Motor neuron (in vitro differentiated cells): ENCODE results near the gene TBC1D2B. TPM values are rescaled to one million over a fixed set of nuclear protein-coding genes. Genes with fewer than 3 reads are reported as not detected.

Experiments
- ATAC-seq, 8 experiments: fragments of 200-7000 bp; cut with Tn5 transposase; replicated peaks in 6 of 8; 2 replicates each; pipeline ENCODE4 v1.8.0; 2021; ENCODE audit warnings: mild to moderate bottlenecking in 8 of 8, moderate library complexity in 8 of 8
- H3K27ac ChIP-seq, 2 donors: fragments of 250-450 bp; sonication (Bioruptor Pico); 2 replicates each; pipeline ENCODE4 v1.9.0; 2021; ENCODE audit warnings: antibody characterized with exemption in 2 of 2, mild to moderate bottlenecking in 2 of 2, moderate library complexity in 1 of 2
- H3K4me1 ChIP-seq, 2 donors: fragments of 250-450 bp; sonication (Bioruptor Pico); replicated peaks in 1 of 2; 2 replicates each; pipeline ENCODE4 v1.6.1; 2021; ENCODE audit warnings: antibody characterized with exemption in 2 of 2, mild to moderate bottlenecking in 2 of 2, moderate library complexity in 1 of 2
- H3K4me3 ChIP-seq, 5 donors: fragments of 250-450 bp; sonication (Bioruptor Pico); 2 replicates each; pipeline ENCODE4 v1.9.0; 2021; ENCODE audit warnings: antibody characterized with exemption in 5 of 5, mild to moderate bottlenecking in 5 of 5, moderate library complexity in 4 of 5
- WGBS, 10 experiments: fragments of 450-650 bp; shearing (Covaris generic); methylation state at CpG; one replicate each; pipeline ENCODE4 v1.0.0; 2022; 5-methylcytosine and 5-hydroxymethylcytosine counted together
- in situ Hi-C, 9 experiments: fragments of 400-800 bp; cut with MboI; loops; one replicate each; pipeline ENCODE4 v1.15.0; 2021; ENCODE audit warnings: low sequenced_read_pairs in 9 of 9, low pct_unique_long_range_greater_than_20kb in 2 of 9; ENCODE audit not compliant: unreplicated experiment in 9 of 9
- total RNA-seq, 8 experiments: library from RNA; unstranded; fragments of 300-600 nt; gene quantifications; 2 replicates each; pipeline versions ENCODE4 v1.2.3 to v1.2.4, GENCODE V29; 2022

The TBC1D2B gene
- total RNA-seq, 8 experiments from 2014 or later, result 7.0 to 44.5 (median 16.0) TPM

GRCh38 chr15:78041946-78042345 is 35.6 kb downstream of the TBC1D2B start:
- ATAC-seq, result no peak
- no peaks in the 10 kb centered on the region for H3K4me1 ChIP-seq
- in situ Hi-C loops, result no loop called here
- no peak overlapping the region for H3K4me3 ChIP-seq
- 75 to 88% (median 86%) methylated on average over 1 to 2 of the region's 3 CpGs; no CpG with 5 or more reads in 4 of the 10 experiments for WGBS, 10 experiments
- H3K27ac ChIP-seq, result no peak overlapping the region

- 27 to 100% (median 75%) methylated on average over 1 of the region's 1 CpG; no CpG with 5 or more reads in 1 of the 10 experiments for WGBS, 10 experiments
- ATAC-seq, result no peak
- H3K4me1 ChIP-seq, result no peaks in the 10 kb centered on the region
- no peak overlapping the region for H3K4me3 ChIP-seq
- in situ Hi-C loops, result no loop called here
- no peak overlapping the region for H3K27ac ChIP-seq
Observed at GRCh38 chr15:78040653-78041244, 36.8 kb downstream of the TBC1D2B start.

GRCh38 chr15:78038585-78039247 is 38.8 kb downstream of the TBC1D2B start:
- H3K4me1 ChIP-seq, result no peaks in the 10 kb centered on the region
- no peak overlapping the region for H3K27ac ChIP-seq
- no peak for ATAC-seq
- in situ Hi-C loops, result no loop called here
- WGBS, 10 experiments, result 70 to 100% (median 95%) methylated on average over 1 to 4 of the region's 8 CpGs; no CpG with 5 or more reads in 2 of the 10 experiments
- H3K4me3 ChIP-seq, result no peak overlapping the region

GRCh38 chr15:78037779-78038305 is 39.7 kb downstream of the TBC1D2B start:
- Histone ChIP-seq H3K4me3 (no peak overlapping the region), H3K27ac (no peak overlapping the region), H3K4me1 (no peaks in the 10 kb centered on the region)
- no peak for ATAC-seq
- 20 to 90% (median 70%) methylated on average over 1 to 3 of the region's 4 CpGs; no CpG with 5 or more reads in 2 of the 10 experiments for WGBS, 10 experiments
- in situ Hi-C loops, result no loop called here

- Histone ChIP-seq H3K4me3 (no peak overlapping the region), H3K4me1 (no peaks in the 10 kb centered on the region), H3K27ac (no peak overlapping the region)
- ATAC-seq, result no peak
- in situ Hi-C loops, result no loop called here
- WGBS, 10 experiments, result 50 to 100% (median 80%) methylated on average over 2 to 4 of the region's 7 CpGs; no CpG with 5 or more reads in 5 of the 10 experiments
Observed at GRCh38 chr15:78037328-78037727, 40.2 kb downstream of the TBC1D2B start.

- WGBS, 10 experiments, result 80 to 100% (median 97%) methylated on average over 1 to 6 of the region's 6 CpGs; no CpG with 5 or more reads in 3 of the 10 experiments
- in situ Hi-C loops, result no loop called here
- no peak overlapping the region for H3K4me3 ChIP-seq
- no peaks in the 10 kb centered on the region for H3K4me1 ChIP-seq
- H3K27ac ChIP-seq, result no peak overlapping the region
- no peak for ATAC-seq
Observed at GRCh38 chr15:78035861-78036476, 41.5 kb downstream of the TBC1D2B start.

GRCh38 chr15:78035321-78035751 is 42.2 kb downstream of the TBC1D2B start:
- WGBS, 10 experiments, result 38 to 100% (median 67%) methylated on average over 1 to 3 of the region's 4 CpGs; no CpG with 5 or more reads in 3 of the 10 experiments
- Histone ChIP-seq H3K4me3 (no peak overlapping the region), H3K27ac (no peak overlapping the region), H3K4me1 (no peaks in the 10 kb centered on the region)
- in situ Hi-C loops, result no loop called here
- ATAC-seq, result peak in 1 of 8 experiments; percentile 23

GRCh38 chr15:78034495-78035191 is 42.9 kb downstream of the TBC1D2B start:
- H3K4me3 ChIP-seq, result no peak overlapping the region

GRCh38 chr15:78033864-78034263 is 43.6 kb downstream of the TBC1D2B start:
- WGBS, 10 experiments, result 62 to 93% (median 85%) methylated on average over 1 to 6 of the region's 6 CpGs; no CpG with 5 or more reads in 1 of the 10 experiments
- Histone ChIP-seq H3K27ac (no peak overlapping the region), H3K4me1 (no peaks in the 10 kb centered on the region), H3K4me3 (no peak overlapping the region)
- in situ Hi-C loops, result no loop called here
- ATAC-seq, result peak in 1 of 8 experiments; percentile 18

More at GRCh38 chr15:78034495-78035191, 42.9 kb downstream of the TBC1D2B start:
- WGBS, 10 experiments, result 38 to 100% (median 70%) methylated on average over 1 to 6 of the region's 13 CpGs
- H3K27ac ChIP-seq, result no peak overlapping the region
- in situ Hi-C loops, result no loop called here
- H3K4me1 ChIP-seq, result no peaks in the 10 kb centered on the region
- peak in 1 of 8 experiments; percentile 23 for ATAC-seq

- H3K27ac ChIP-seq, result no peak overlapping the region
- WGBS, 10 experiments, result 79 to 100% (median 89%) methylated on average over 3 to 4 of the region's 4 CpGs
Observed at GRCh38 chr15:78032671-78033070, 44.8 kb downstream of the TBC1D2B start.

GRCh38 chr15:78024883-78025282 is 52.6 kb downstream of the TBC1D2B start:
- Histone ChIP-seq H3K4me1 (peaks cover 0 to 10% of the 10 kb centered on the region in 2 donors), H3K4me3 (no peak overlapping the region), H3K27ac (no peak overlapping the region)
- 80 to 100% (median 94%) methylated on average over 1 of the region's 2 CpGs; no CpG with 5 or more reads in 2 of the 10 experiments for WGBS, 10 experiments
- no peak for ATAC-seq
- in situ Hi-C loops, result no loop called here

More at GRCh38 chr15:78032671-78033070, 44.8 kb downstream of the TBC1D2B start:
- in situ Hi-C loops, result no loop called here
- ATAC-seq, result no peak
- Histone ChIP-seq H3K4me3 (no peak overlapping the region), H3K4me1 (no peaks in the 10 kb centered on the region)

GRCh38 chr15:78024519-78024870 is 53.0 kb downstream of the TBC1D2B start:
- H3K4me3 ChIP-seq, result no peak overlapping the region
- H3K27ac ChIP-seq, result no peak overlapping the region
- peaks cover 0 to 10% of the 10 kb centered on the region in 2 donors for H3K4me1 ChIP-seq
- 0 to 100% (median 80%) methylated on average over 1 to 2 of the region's 2 CpGs; no CpG with 5 or more reads in 1 of the 10 experiments for WGBS, 10 experiments
- ATAC-seq, result no peak
- in situ Hi-C loops, result no loop called here
